Activated CD4-positive, CD25-positive, alpha-beta regulatory T cell (primary cell): ENCODE data around the gene MRPS12.
"Not testable (repeated sequence)": the region's sequence is repeated elsewhere in the genome, so short reads cannot be mapped to it uniquely, and the experiment has no call there.

Experiments
- DNase-seq, 4 experiments: peaks; one replicate each; lab custom pipeline; 2025; lab: John Stamatoyannopoulos, UW

Gene MRPS12

DNA sequence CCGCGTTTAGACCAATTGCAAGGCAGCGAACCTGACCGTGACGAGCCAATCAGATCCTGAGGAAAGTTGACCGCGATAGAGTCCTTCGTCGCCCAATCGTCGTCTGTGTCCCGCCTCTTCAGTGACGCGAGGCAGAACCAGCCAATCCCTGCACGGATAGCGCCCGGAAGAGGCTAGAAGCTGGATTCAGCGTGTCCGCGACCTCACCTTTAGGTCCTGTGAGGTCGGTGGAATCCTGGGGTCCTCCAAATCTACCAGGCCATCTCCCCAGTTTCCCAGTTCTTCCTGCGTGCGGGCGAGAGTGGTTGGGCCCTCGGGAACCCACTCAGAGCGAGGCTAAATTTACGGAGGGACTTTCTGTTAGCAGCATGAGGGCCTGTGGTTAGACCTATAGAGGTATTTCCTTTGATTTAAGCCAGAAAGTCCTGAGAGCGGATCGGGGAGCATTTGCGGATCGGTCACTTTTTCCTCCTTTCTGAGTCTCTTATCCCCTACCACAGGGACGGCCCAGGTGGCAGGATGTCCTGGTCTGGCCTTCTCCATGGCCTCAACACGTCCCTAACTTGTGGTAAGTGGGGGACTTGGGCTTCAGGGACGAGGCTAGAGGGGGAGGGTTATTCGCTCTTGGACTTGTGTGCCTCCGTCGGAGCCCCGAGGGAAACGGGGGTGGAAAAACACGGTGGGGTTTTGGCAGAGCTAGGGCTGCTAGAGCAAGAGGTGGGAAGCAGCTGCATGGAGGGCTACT is at the start of gene MRPS12:
Gene MRPS12, plus strand, starts transcription at position 169 of the 745 bp plus-strand sequence. Its CDS starts 351 bp downstream, at position 520.
- DNase-seq = peak in 3 of 4 experiments; percentile 94 to 97 (median 95)

DNA sequence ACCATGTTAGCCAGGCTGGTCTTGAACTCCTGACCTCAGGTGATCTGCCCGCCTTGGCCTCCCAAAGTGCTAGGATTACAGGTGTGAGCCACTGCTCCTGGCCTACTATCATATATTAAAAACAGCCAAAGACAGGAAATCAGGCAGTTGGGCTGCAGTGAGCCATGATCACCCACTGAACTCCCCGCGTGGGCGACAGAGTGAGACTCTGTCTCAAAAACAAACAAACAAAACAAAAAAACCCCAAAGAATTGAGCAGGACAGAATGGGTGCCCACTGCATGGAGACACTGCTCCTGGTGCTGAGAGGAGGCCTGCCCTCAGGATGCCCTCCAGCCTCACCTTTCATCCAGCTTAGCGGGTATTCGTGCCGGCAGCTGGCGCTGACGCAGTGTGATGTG is 47.5 kb upstream of the MRPS12 start:
- no peak for DNase-seq

DNA sequence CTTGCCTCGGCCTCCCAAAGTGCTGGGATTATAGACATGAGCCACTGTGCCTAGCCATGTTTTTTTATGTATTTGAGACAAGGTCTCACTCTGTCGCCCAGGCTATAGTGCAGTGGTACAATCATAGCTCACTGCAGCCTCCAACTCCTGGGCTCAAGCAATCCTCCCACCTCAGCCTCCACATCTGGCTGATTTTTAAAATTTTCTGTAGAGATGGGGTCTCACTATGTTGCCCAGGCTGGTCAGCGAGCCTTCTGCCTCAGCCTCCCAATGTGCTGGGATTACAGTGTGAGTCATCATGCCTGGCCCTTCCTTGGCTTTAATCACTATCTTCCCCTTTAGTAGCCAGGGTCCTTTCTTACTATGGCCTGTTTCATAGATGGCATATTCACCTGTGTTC is 46.1 kb upstream of the MRPS12 start:
- DNase-seq = not testable (repeated sequence)

DNA sequence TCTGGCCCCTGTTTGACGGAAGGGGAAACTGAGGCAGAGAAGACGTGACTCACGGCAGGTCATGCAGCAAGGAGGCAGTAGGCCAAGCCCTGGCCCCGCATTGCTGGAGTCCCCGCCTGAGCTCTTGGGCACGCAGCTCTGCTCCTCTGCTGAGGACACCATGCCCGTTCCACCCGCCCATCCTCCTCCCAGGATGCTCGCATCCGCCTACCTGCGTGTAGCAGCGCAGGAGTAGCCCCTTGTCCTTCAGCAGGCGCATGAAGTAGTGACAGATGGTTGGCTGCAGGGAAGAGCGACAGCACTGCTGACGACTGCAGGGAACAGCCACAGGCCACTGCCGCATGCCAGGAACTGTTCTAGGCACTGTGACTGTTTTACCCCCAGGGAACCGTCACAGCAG is 41.9 kb upstream of the MRPS12 start:
- no peak for DNase-seq

DNA sequence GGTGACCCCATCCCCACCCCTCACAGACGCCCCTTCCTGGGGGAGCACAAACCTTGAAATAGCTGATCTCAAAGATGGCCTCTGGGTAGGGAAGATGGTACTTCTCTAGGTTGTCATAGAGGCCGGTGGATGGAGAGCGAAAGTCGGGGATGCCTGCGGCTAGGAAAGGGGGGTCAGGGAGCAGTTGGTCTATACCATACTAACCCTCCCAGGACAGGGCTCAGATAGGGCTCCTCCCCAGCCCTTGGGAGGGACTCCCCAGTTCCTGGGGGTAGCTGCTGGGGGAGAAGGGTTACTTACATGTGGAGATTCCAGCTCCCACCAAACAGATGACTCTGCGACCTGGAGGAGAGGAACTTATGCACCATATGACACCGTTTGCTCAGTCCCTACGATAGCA is 40.9 kb upstream of the MRPS12 start:
- DNase-seq = no peak

DNA sequence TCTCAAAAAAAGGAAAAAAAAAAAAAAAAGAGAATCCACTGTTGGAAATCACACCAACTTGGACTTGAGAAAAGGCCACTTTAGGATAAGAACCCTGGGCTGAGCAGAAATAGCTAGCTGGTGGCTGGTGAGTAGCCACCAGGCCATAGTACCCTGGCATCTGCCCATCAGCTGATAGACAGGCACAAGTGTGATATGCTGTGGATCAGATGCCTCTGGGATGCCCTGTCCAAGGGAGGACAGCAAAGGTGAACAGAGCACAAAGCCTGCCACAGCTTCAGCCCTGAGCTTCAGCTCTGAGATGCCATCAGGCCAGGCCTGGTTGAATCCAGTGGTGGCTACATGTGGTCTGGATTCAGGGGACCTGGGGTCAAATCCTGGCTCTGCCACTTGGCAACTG is 40.1 kb upstream of the MRPS12 start:
- no peak for DNase-seq

DNA sequence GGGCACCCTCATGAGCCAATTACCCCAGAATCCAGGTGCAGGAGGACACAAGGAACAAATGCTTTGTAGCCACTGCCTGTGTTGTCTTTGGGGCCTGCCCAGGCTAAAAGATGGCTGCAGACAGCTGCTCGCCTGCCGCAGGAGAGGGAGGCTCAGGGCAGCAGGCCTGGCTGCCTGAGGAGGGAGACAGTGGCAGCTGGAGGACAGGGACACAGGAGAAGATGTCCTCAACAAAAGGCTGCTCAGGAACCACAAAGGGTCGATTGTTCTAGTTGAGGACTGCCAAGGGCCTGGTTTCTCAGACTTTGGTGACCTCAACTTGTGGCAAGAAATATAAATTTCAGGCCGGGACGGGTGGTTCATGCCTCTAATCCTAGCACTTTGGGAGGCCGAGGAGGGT is 39.0 kb upstream of the MRPS12 start:
- no peak for DNase-seq

DNA sequence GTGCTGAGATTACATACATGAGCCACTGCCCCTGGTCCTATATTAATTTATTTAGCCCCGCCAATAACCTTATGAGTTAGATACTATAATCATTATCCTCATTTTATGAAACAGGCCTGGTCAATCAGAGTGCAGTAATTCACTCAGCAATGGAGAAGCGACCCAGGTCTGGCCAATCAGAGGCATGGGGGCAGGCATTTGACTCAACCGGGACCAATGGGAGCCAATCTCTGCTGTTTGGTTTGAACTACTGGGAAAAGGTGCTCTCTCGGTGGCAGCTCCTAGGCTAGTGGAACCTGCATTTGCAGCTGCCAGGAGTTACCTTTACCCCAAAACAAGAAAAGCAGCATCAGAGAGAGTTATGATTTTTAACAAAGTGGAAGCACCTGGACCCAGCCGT is 37.9 kb upstream of the MRPS12 start:
- DNase-seq = no peak

DNA sequence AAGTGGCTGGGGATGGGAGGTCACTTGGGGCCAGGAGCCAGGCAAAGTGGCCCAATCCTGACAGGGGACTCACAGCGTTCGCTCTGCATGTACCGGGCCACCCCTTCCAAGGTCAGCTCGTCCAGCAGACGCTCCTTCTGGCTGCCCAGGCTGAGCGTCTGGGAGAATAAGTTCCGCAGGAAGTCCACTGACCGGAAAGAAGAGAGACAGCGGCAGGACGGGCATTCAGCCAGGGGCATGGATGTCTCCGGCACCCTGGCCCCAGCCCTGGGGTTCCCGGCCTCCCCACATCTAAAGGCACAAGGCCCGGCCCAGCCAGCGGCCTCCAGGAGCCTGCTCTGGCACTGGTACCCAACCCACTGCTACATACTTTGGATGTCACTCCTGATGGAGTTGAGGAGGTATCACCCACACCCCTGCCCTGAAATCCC is 37.4 kb upstream of the MRPS12 start:
- DNase-seq = no peak

DNA sequence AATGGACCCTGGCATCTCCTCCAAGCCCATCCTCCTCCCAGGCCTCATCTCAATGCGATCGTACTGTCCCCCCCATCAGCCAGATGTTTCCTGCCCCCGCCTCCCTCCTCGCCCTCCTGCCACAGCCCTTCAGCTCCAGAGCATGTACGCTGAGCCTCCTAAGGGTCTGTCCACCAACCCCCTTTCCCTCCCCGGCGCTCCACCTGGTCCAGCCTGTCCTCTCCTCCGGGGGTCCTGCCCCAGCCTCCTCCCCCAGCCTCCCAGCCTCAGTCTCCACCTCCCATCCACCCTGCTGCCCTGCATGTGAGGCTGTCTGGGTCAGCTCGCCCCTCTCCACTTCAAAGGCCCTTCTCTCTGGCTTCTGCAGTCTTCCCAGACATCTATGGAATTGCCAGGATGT is 35.8 kb upstream of the MRPS12 start:
- DNase-seq = no peak

DNA sequence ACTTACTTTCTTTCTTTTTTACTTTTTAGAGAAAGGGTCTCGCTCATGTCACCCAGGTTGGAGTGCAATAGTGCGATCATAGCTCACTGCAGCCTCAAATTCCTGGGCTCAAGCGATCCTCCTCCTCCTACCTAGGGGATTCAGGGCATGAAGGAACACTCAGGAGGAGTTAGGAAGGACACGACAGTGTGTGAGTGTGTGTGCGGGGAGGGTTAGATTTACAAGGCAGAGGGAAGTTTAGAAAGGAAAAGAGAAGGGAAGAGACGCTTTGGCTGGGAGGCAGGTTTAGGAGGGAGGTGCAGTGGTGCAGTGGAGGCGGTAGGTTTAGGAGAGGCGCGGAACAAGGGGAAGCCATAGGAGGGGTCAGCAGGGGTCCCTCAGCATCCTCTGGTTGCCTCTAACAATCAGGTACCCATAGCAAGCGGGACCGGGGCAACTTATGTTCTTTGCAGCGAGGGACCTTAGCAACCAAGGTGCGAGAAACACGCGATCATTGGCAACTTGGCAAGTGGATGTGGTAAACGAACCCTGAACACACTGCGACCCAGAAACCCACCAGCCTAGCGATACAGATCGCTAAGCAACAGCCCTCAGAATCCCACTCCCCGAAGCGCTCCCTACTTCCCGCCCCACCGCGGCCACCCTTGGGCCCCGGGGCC is 31.8 kb upstream of the MRPS12 start:
- no peak for DNase-seq

DNA sequence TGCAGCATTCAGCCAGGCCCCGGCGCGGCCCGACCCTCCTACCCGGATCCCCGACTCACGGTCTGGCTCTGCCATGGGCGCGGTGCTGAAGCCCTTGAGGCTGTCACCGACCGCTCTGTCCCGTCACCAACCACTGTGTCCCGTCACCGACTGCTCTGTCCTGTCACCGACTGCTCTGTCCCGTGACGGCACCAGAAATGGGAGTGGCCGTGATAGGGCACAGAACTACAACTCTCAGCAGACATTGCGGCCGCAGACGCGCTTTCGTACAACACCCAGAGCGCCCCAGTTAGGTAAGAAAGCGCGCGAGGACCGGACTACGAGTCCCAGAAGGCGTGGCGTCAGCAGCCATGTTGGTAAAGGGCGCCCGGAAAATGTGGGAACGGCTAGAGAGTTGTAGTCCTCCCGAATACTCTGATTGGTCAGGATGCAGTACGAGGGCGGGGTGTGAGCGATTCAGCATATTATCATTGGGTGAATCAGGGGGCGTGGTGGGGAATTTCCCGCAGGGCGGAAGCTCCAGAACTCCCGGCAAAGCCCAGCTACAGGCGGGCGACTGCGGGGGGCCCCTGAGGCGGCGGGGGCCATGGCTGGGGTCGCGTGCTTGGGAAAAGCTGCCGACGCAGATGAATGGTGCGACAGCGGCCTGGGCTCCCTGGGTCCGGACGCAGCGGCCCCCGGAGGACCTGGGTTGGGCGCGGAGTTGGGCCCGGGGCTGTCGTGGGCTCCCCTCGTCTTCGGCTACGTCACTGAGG is 31.1 kb upstream of the MRPS12 start, which contains the start of the genes NFKBIB and SIRT2:
Gene NFKBIB, plus strand, starts transcription at position 523 of the 755 bp plus-strand sequence. Its CDS starts 64 bp downstream, at position 587.
Gene SIRT2, minus strand, starts transcription at position 172 of the 755 bp plus-strand sequence. Its CDS starts 97 bp downstream, at position 75.
- peak; percentile 93 to 99 (median 96) for DNase-seq

DNA sequence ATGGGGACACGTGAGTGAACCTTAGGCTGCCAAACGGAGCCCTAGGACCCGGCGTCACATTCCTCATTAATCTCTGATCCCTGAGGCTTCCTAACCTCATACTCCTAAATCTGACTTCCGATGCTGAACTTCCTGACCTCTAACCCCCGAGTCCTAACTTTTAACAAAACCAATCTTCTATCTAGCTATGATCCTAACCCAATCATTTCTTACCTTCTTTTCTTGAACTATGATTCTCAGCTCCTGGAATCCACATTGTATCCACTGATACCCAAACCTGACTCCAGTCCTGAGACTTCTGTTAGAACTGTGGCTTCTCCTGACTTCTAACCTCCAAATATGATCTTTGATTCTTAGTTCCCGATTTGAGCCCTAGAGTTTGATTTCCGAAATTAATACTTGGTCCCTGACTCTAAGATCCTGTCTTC is 30.5 kb upstream of the MRPS12 start:
- DNase-seq = no peak

DNA sequence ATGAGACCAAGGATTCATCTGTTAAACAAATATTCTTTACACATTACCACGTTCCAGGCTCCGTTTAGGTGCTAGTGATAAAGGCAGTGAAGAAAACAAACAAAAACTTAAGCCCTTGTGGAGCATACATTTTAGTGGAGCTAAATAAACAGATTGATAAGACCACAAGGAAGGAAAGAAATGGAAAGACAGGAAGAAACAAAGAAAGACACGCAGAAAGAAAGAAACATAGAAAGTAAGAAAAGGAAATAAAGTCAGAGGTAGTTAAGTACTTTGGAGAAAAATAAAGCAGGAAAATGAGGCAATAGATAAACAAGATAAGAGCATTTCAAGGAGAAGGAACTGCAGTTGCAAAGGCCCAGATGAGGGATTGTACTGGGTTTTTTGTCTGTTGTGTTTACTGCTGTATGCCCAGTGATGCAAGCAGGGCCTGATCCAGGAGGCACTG is 30.0 kb upstream of the MRPS12 start:
- DNase-seq = no peak

DNA sequence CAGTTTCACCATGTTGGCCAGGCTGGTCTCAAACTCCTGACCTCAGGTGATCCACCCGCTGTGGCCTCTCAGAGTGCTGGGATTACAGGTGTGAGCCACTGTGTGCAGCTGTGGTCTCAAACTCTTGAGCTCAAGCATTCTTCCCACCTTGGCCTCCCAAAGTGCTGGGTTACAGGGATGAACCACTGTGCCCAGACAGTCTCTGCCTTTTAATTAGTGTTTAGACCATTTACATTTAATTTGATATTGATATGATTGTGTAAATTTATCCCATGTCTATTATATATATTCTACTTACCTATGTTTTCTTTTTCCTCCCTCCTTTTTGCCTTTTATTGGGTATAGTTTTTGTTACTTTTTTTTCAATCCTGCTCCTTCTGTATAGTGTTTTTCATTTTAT is 29.1 kb upstream of the MRPS12 start:
- DNase-seq = no peak

DNA sequence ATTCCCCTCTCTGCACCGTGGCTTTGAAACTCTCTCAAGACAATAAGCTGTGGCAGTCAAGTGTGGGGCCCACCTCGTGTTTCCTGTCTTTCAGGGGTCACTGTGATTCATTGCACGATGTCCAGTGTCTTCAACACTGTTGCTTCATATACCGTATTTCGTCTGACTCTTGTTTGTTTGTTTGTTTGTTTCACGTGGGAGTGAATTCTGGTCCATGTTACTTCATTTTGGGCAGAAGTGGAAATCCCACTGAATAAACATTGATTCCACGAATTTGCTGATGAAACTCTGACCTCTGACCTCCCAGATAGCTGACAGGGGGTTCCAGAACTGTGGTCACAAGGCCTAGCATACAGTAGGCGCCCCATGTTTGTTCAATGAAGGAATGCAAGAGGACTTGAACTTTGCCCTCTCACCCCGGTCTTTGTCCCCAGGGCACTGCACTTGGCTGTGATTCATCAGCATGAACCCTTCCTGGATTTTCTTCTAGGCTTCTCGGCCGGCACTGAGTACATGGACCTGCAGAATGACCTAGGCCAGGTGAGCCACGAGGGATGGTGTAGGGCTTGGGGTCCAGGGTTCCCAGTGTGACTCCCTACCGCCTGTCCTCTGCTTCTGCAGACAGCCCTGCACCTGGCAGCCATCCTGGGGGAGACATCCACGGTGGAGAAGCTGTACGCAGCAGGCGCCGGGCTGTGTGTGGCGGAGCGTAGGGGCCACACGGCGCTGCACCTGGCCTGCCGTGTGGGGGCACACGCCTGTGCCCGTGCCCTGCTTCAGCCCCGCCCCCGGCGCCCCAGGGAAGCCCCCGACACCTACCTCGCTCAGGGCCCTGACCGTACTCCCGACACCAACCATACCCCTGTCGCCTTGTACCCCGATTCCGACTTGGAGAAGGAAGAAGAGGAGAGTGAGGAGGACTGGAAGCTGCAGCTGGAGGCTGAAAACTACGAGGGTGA is 25.9 kb upstream of the MRPS12 start:
- DNase-seq = no peak

DNA sequence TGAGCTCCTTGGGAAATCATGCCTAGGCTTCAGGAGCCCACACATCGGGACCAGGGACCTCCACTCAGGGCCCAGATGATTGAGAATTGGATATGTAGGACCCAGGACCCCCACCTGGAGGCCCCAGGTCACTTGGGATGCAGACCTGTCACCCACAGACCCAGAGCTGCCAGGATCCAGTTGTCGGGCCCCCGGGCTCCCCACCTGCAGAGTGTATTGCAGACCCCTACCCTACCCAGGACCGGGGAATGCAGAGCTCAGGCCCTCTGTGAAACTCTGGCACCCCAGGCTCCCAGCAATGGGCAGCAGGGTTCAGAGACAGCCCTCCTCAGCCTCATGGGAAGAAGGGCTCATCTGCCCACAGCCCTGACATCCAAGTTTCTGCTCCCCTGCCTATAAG is 25.1 kb upstream of the MRPS12 start:
- DNase-seq = no peak

DNA sequence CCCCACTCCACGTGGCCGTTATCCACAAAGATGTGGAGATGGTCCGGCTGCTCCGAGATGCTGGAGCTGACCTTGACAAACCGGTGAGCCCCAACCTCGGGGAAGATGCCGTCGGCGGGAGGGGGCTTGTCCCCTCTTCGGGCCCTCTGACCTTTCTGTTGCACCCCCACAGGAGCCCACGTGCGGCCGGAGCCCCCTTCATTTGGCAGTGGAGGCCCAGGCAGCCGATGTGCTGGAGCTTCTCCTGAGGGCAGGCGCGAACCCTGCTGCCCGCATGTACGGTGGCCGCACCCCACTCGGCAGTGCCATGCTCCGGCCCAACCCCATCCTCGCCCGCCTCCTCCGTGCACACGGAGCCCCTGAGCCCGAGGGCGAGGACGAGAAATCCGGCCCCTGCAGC is 23.5 kb upstream of the MRPS12 start:
- DNase-seq = no peak

DNA sequence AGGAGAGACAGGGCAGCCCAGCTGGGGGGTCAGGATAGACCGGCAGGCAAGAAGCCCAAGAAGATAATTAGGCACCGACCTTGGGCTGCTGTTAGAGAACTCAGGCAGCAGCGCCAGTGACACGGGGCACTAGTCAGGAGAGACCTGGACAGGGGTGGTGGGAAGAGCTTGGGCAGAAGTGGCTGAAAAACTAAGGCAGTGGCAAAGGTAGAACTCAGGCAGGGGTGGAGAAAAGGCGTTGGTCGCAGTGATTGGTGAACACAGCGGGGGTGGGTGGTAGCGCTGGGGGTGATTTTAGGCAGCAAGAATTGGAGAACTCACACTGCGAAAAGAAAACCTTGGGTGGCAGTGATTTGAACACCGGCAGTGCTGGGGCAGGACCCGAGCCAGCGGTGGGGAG is 23.1 kb upstream of the MRPS12 start:
- no peak for DNase-seq

DNA sequence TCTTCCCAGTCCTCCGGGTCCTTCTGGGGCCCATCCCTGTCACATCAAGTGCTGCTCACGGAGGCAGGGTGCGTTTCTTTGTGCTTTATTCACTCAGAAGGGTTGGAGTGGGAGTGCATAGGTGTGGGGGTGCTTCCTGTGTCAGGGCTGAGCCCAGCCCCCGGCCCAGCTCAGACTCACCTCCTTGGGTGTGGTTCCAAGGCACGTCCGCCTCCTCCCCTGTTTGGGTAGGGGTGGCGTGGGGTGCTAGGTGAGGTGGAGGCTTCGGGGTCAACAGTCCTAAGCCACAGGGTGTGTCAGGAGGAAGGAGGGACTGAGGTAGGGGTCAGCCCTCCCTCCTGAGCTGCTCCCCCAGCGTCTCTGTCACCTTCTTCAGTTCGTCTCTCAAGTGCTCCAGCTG is 21.8 kb upstream of the MRPS12 start:
- DNase-seq = no peak

DNA sequence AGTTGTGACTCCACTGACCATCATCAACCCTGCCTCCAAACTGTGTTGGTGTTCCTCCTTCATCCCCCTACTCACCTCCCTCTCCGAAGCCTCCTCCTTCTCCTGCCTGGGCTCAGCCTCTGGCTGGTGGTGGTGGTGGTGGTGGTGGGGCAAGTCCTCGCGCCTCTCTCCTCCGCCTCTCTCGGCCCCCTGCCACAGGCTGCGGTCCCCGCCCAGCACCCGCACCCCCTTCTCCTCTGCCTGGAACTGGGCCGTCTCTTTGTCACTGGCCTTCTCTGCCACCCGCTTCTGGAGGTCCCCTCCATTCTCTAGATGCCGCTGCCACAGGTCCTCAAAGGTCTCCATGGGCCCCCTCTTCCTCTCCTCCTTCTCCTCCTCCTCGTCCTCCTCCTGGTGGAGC is 20.3 kb upstream of the MRPS12 start:
- no peak for DNase-seq
